Heart left ventricle (tissue), 13 donors: ENCODE measurements around the gene CYP1A1.

ENCODE experiments used
- CTCF ChIP-seq, 12 donors: fragments of 200-600 bp; sonication (generic) in 4 of 12; IDR thresholded peaks; one replicate each; pipeline versions ENCODE4 v1.5.0 to v1.8.0; 2018 to 2022; ENCODE audit warnings: antibody characterized with exemption in 12 of 12, mild to moderate bottlenecking in 5 of 12
- POLR2A ChIP-seq, 2 donors: fragments of 450-650 bp; IDR thresholded peaks; one replicate each; pipeline ENCODE4 v1.6.1; 2017; ENCODE audit warnings: antibody characterized with exemption in 2 of 2, mild to moderate bottlenecking in 2 of 2, moderate library complexity in 2 of 2
- donor health status: ischemic (EF 13 %, LVEDD 7.1; RV severe dilation, severe dysfunction).
- donor health status: DM: no; HTN: yes; CAD: no.
- donor health status: DM: no; HTN: no; CAD: no.
- donor health status: ischemic (EF 25% LVEDD 6.9; RV normal size, moderate dysfunction).
- donor health status: ischemic (EF 25% LVEDD 5.7; RV mildly dilated, moderate dysfunction).
- donor health status: ischemic (EF 35%, LVEDD 5.7; RV mildly dilated, moderate dysfunction).
- donor health status: nonischemic (EF 11% LVEDD 7.7; RV severe dilation, severe dysfunction).
- donor health status: DM: yes; HTN: yes; CAD: no.
- donor health status: PGD.
- donor health status: ischemic (EF 29% LVEDD 5.4; RV normal size, mild dysfunction).
- donor health status: nonischemic (EF 23%, LVEDD 6.1; RV moderate dilation, normal function).

- no peak for TF ChIP-seq CTCF (IDR thresholded peaks at IDR 0.05)
- no peak for TF ChIP-seq POLR2A (IDR thresholded peaks at IDR 0.05)
Observed at GRCh38 chr15:74682954-74683353, 42.4 kb downstream of the CYP1A1 start.
